HPDE6-E6E7 (cell line): ENCODE results near the gene FSD2.
"Not testable (repeated sequence)": the region's sequence is repeated elsewhere in the genome, so short reads cannot be mapped to it uniquely, and the experiment has no call there.

Experiments used
- DNase-seq: peaks from one replicate; pipeline ENCODE4 v3.0.0; 2011; ENCODE audit warnings: missing footprints; ENCODE audit errors: extremely low spot score

The FSD2 gene

GRCh38 chr15:82792068-82792467 is 13.8 kb downstream of the FSD2 start:
- DNase-seq: no peak

- DNase-seq: no peak
Measured at GRCh38 chr15:82790321-82790720, 15.5 kb downstream of the FSD2 start.

GRCh38 chr15:82789491-82789890 is 16.4 kb downstream of the FSD2 start:
- DNase-seq: no peak

- DNase-seq: no peak
Measured at GRCh38 chr15:82788496-82788895, 17.4 kb downstream of the FSD2 start.

- no peak for DNase-seq
Measured at GRCh38 chr15:82781349-82781748, 24.5 kb downstream of the FSD2 start.

GRCh38 chr15:82778755-82779154 is 27.1 kb downstream of the FSD2 start:
- no peak for DNase-seq

- no peak for DNase-seq
Measured at GRCh38 chr15:82774496-82774895, 31.4 kb downstream of the FSD2 start.

- peak; percentile 19 for DNase-seq
Measured at GRCh38 chr15:82771789-82772607, 33.9 kb downstream of the FSD2 start.

GRCh38 chr15:82768414-82769054 is 37.3 kb downstream of the FSD2 start:
- DNase-seq: peak; percentile 34

GRCh38 chr15:82767163-82767829 is 38.6 kb downstream of the FSD2 start:
- DNase-seq: no peak

- not testable (repeated sequence) for DNase-seq
Measured at GRCh38 chr15:82766201-82766600, 39.7 kb downstream of the FSD2 start.

- DNase-seq: no peak
Measured at GRCh38 chr15:82764740-82765139, 41.1 kb downstream of the FSD2 start.

GRCh38 chr15:82764117-82764490 is 41.8 kb downstream of the FSD2 start:
- no peak for DNase-seq

- no peak for DNase-seq
Measured at GRCh38 chr15:82763361-82764116, 42.3 kb downstream of the FSD2 start.

- no peak for DNase-seq
Measured at GRCh38 chr15:82751308-82751707, 54.6 kb downstream of the FSD2 start.

- DNase-seq: peak; percentile 34
Measured at GRCh38 chr15:82750831-82751180, 55.1 kb downstream of the FSD2 start.

GRCh38 chr15:82749951-82750830 is 55.7 kb downstream of the FSD2 start:
- DNase-seq: peak; percentile 87

GRCh38 chr15:82748315-82748714 is 57.6 kb downstream of the FSD2 start:
- DNase-seq: no peak

- DNase-seq: no peak
Measured at GRCh38 chr15:82743810-82744209, 62.1 kb downstream of the FSD2 start.

GRCh38 chr15:82742134-82742533 is 63.7 kb downstream of the FSD2 start:
- peak; percentile 45 for DNase-seq

- no peak for DNase-seq
Measured at GRCh38 chr15:82739086-82739485, 66.8 kb downstream of the FSD2 start.
